Measurements from ENCODE around the gene NRG2.

Gene NRG2

DNA sequence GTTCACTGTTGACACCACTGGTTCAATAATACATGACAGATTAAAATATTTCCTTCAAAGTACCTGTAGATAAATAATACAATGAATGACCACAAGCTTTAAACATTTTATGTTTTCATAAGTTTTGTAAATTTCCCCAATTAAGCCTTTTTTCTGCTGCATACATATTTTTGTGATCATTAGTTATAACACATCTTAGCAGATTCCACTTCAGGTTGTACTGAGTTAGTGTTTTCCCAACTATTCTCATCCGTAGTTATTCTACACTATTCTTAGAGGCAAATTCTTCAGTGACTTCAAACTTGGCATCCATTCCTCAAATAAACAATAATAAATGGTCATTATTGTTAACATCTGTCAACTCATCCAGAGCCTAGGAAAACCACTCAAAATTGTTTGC is 100.9 kb downstream of the NRG2 start:
- no peak for DNase-seq (ENCODE audit: low read depth)

DNA sequence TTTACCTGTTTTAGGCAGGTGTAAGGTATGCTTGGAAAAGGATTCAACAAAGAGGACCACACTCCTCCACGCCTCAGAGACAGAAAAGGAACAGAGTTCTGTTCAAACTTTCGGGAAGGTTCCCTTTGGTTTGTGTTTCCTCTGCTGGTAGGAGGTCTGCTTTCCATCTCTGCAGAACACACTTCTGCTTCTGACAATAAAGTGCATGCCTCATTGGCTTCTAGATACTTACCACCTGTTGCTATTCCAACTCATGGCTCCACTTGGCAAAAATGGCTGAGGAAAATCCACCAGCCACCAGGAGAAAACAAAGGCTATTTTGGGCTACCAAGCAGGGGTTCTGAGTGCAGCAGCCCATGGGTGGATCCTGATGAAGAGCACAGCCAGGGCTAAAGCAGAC is 112.7 kb downstream of the NRG2 start:
- DNase-seq (ENCODE audit: low read depth), result no peak

DNA sequence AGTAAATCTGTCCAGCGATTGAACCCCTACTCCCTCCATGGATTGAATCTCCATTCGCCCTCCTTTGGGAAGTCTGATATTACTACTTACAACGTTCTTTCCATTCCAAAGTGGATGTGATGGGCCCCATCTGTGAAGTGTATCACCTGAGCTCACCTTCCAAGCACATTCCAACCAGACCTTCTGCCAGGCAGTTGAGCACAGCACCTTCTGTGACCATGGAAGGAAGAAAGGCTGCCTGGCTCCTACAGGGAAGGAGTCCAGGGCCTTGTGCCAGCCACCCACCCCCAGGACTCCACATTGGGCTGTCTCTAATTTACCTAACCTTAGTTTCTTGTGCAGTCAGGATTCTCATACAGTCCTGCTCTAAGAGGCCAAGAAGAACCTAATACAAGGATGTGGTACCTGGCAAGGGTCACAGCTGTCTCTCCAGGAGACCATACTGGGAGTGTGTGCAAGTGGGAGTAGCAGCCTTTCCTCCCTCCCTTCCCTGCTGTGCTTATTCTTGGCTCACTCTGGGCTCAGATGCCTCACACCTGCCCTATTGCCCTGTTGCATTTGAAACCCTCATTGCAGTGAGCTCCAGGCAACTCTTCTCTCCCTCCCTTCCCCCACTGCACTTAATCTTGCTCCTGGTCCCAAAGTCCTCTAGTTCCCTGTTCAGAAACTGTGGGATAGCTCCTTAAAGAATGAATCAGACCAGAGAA is 116.1 kb downstream of the NRG2 start:
- DNase-seq (ENCODE audit: low read depth), result no peak

DNA sequence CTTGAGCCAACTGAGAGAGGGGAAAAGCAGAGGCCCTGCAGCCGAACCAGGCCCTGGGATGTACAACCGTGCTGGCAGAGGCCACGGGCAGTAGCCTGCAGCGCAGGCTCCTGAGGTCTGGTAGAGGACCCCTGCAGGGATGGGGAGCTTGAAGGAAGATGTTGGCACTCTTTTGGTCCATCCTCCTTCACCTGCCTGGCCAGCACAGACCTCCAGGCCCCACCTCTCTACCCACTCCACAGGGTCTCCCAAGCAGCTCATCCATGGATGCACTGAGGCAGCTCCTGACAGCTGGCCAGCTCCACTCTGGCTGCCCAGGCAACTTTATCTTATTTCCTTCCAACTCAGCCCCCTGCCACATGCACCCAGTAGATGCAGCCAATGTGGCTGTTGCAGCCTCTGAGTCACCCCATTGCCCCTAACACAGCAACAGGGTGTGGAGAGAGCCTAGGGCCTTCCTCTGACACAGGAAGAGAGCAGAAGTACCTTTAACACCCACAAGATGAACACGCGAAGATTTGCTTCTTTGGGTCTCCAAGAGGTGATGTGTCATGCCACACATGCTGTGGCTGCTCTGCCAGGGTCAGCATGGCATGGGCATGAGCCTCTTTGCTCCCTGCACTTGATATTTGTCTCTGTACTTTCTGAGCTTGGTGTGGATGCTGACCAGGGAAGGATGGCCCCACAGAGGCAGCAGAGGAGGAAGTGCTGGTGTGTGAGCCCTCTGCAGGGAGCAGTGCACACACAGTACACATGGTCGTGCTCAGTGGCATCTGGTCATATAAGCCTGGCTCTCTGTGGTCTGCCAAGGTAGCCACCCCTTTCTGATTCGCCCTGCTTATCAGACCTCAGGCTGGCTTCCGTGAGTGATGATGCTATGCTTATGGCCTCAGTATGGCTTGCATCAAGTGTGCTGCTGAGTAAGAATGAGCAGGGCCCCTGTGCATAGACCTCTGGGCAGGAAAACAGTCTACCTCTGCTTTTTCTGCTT is 117.2 kb downstream of the NRG2 start:
- no peak for DNase-seq (ENCODE audit: low read depth)

DNA sequence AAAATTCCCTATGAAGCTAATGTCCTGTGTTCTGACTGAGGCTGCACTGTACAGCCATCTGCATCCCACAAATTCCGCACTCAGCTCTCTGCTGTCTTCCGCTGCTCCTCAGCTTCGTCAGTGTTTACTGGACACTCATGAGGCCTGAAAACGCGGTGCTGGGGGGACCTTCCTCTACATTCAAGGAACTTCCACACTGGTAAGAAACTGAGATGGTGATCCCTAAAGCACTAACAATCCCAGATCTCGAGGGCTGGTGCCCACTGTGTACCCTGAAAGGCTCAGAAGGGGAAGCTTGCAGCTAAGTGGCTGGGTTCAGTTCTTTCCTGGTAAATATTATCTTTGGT is 117.9 kb downstream of the NRG2 start:
- no peak for DNase-seq (ENCODE audit: low read depth)

DNA sequence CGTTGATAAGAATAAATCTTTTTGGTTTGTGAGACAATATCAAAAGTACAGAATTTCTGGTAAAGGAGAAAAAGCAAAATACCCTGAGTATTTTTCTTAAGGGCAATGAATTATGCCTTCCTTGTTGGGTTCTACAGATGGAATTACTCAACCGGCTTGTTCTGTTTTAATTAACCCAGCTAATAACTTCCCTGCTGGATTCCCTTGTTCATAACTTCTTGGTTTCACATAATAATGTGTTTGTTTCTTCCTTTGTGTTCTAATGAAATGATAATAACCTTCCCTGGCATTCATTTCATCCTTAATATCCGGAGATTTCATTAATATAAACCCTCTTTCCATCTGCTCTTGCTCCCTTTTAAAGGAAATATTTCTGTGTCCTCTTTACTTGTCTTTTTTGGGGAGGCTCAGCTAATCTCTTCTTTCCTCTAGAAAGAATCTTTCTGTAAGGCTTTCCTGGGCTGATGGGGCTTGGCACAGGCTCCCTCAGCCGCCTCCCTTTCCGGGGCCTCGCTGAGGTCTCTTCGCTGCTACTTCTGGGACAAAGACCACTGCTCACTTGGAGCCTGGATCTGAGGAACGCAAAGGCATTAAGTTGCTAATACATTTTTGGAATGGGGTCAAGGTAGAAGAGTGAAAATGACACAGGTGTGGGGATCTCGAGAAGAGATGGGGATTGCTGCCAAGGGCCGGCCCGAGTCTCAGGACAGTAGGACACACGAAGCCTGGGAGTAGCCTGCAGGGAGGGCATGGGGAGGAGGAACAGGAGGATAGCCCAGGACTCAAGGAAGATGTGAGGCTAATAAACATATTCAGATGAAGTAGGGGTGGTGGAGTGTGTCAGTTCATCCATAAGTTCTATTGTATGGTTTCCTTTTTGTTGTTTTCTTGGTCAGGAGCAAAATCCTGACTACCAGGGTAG is 118.5 kb downstream of the NRG2 start:
- DNase-seq (ENCODE audit: low read depth), result no peak

DNA sequence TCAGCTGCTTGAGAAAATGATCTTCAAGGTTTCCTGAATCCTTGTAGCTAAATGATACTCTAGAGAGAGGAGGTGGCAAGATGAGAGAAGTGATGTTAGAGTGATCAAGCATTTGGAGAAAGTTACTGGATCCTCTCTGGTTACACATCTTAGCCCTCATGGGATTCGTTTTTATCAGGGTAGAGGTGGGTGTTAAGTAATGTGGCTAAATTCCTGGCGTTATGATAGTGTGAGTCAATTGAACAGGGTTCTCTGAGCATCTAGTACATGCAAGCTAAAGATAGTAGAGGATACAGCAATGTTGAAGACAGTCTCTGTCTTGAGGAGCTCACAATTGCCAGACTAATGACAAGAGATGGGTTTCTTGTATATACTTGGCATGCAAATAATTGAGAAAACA is 123.8 kb downstream of the NRG2 start:
- DNase-seq (ENCODE audit: low read depth), result peak; percentile 16

DNA sequence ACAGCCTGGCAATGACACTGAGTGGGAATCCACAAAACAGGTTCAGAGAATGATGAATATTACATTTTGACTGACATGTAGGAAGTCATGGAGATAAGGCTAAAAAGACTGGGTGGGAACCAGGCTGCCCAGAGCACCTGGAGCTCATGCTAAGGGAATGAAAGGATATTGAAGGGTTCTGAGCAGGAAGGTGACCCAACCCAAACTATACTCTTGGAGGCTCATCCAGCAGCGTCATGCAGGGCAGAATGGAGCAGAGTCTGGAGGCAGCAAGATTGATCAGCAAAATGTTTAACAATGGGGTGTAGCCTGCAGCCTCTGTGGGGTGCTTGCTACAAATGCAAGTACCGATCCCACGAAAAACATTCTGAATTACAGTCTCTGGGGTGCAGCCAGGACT is 127.3 kb downstream of the NRG2 start:
- DNase-seq (ENCODE audit: low read depth), result no peak

DNA sequence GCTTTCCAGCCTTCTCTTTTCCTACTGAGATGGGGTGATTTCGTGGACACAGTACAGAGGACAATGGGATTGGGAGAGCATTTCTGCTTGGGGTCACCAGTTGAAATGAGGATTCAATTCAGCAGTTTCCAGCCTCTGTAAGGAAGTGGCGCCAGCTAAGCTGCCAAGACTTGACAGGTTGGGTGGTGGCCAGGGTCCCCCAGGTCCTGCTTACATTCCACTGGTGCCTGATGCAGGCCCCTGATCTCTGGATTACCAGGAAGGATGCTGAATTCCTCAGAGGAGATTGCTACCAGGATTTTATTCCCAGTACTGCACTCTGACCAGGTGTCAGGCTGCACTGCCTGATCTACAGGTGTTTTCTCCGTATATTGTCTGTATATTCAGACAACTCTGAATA is 127.8 kb downstream of the NRG2 start:
- no peak for DNase-seq (ENCODE audit: low read depth)

DNA sequence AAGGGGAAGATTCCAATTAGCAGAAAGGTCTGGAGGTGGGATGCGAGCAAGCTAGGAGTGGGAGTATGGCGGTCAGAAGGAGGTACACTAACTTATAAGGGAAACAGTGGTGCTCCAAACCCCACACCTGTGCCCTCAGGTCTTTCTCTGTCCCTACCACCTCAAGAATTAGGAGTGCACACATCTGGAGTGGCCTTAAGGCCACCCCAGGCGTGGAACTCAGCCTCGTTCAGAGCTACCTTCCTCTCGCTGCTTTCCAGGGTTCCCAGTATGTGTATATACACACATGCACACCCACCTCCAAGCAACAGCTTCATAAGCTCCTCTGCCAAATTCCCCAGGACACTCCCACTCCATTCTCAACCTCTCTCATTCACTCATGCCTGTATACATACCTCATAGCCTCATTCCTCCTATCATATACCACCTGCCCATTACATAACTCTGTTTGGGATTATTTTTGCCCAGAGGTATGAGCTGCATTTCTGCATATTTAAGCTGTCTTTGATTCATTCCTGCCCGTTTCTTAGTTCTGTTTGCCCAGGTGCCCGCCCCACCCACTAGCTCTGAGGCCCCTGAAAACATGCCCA is 128.8 kb downstream of the NRG2 start:
- no peak for DNase-seq (ENCODE audit: low read depth)

DNA sequence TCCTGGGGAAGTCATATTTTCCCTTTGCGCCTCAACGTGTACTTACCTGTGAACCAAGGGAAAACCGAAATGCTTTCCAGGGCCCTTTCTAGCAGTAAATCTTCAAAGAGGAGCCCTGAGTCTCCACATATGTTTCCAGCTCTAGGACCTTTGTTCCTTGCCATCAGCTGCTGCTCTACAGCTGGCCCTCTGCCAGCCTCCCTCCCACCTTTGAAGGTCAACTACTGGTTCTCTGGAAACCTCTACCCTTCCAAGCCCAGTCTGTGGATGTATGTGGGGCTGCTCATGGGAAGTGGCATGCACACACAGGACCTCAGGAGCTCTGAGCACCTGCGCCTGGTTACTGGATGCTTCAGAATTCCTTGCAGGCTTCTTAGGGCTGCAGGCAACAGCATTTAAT is 130.3 kb downstream of the NRG2 start:
- DNase-seq (ENCODE audit: low read depth), result no peak

DNA sequence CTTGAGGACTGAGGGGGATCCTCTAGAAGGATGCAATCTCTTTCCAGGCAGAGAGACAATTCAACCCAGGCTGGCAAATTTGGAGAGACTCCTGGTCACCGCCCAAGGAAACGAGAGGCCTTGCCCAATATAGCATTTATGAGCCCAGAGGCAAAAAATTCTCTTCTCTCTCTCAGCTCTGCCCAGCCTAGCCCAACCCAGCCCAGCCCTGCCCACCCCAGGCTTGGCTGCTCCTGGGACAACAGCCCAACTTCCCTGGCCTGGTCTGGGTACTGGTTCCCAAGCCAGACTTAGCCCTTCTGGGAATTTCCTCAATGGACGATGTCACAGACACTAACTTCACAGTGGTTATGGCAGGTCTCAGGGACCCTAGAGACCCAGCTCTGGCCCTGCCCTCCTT is 130.9 kb downstream of the NRG2 start:
- no peak for DNase-seq (ENCODE audit: low read depth)

DNA sequence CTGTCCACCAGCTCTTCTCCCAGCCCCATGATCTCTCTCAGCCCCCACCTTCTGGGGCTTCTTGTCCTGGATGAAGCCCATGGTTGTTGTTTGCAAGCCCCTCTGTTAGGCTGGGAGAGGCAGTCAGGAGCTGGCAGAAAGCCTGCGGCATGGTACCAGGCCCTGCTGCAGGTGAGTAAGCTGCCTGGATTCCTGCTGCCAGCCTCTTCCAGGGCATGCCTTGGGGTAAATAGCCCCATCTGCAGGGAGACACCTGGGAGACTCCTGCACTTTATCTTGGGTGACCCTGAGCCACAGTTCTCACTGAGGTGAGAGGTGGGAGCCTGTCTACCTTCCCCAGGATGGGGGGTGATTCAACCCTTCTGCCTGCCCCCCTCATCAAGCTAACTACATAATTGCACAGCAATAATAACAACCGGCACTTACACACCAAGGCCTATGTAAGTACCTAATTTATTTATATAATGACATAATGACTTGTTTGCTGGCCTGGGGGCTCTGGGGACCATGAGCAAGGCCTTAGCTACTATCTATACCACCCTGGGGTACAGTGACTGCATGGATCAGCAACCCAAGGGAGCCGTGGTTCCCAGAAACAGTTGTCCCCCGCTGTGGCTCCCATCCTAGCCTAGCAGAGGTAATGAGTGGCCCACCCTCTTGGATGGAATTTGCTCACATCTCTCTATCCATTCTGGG is 131.5 kb downstream of the NRG2 start:
- no peak for DNase-seq (ENCODE audit: low read depth)

DNA sequence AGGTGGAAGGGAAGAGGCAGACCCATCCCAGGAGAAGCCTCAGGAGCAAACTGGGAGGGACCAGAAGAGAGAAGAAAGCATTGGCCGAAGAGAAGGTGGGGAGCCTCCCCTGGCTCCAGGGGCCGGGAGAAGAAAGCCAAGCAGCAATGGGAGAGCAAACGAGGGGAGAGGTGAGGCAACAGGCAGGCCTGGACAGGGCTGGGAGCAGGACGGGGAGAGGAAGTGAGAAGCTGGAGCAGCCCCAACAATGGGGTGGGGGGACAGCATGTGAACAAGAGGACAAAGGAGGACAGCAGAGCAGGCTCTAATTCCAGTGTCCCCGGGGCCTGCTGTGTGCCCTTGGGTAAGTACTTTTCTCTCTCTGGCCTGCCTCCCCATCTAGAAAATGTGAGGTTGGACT is 132.2 kb downstream of the NRG2 start:
- DNase-seq (ENCODE audit: low read depth), result no peak

DNA sequence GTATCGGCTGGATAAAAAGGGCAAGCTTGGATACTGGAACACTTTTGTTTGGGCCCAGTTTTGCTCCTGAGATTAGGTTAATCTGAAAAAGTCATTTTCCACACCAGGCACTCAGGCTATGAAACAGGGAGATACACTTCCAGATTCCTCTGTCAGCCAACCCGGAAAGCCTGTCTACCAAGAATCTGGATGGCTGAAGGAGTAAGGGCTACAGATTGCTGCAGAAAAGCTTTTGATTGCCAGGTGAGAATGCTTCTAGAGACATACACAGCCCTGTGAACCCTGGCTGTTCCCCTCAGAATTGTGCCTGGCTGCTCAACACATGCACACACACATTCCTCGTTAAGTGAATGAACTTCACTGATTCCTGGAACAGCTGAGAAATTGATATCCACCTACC is 133.1 kb downstream of the NRG2 start:
- DNase-seq (ENCODE audit: low read depth), result no peak

DNA sequence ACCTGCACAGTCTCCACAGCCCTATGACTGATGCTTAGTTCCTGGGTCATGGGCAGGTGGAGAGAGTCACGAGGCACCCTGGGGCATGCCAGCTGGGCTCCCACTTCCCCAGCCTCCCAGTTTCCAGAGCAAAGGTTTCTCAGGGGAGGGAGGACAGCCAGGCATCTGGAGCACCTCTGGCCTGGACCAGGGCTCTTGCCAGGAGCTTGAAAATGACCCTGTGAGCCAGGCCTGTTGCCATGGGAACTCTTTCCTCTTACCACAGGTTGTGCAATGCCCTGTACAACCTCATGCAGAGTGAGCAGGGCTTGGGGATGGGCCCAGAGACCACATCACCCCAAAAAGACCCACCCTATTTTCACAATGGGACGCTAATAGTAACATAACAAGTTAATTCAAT is 134.3 kb downstream of the NRG2 start:
- DNase-seq (ENCODE audit: low read depth), result no peak

DNA sequence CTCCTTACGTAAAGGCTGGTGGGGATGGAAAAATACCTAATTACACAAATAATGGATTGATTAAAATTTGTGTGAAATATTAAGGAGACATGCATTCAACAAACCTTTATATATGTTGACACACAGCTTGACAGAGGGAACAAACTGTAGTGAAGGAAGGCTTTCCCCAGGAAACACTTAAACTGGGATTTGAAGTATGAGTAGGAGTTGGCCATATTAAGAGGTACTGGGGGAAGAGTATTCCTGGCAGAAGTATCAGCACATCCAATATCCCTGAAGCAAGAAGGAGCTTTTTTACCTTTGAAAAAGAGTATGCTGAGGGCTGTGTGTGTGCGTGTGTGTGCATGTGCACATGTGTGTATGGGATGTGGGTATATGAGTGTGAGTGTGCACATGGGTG is 136.4 kb downstream of the NRG2 start:
- DNase-seq (ENCODE audit: low read depth), result no peak

DNA sequence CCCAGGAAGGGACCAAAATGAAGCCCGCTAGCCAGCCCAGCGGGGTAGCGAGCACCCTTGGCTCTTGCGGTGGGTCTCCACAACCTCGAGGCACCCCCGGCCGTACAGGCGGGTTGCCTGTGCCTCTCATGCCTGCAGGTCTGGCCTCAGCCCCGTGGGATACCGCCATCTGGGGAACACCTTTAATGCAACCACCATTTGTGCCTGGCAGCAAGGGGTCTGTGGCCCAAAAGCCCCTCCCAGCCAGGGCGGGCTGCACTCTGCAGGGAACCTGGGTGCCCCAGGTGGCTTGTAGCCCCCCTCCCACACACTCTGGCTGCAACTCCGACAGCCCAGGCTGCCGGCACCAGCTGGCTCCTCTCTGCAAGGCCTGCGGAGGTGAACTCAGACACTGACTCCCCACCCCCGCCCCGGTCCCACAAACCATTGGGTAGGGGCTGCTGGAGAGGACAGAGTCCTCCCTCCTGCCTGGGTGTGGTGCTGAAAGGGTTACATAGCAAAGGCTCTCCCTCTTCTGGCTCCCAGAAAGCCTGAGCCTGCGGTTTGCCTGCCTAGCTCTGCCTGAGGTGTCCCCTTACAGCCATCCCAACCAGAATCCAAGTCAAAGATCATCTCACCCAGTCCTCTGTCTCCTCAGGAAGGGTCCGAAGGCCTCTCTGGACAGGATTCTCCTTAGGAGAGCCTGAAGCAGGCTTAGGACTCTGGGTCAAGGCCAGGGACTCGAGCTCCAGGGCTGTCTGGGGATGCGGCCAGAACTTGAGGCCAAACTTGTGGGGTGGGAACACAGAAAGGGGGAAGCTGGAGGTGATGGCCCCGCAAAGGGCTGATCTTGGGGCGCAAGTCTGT is 138.1 kb downstream of the NRG2 start:
- DNase-seq (ENCODE audit: low read depth), result no peak

DNA sequence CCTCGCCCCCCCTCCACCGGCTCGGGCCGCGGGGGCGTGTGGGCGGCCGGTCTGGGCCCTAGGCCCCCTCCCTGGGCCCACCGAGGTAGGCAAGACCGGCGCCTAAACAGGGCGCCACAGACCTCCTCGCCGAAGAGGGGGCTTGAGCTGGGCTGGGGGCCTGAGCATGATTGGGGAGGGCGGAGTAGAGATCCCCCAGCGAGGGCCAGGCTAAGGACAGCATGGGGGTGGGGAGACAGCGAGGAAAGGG is 138.6 kb downstream of the NRG2 start:
- no peak for DNase-seq (ENCODE audit: low read depth)

DNA sequence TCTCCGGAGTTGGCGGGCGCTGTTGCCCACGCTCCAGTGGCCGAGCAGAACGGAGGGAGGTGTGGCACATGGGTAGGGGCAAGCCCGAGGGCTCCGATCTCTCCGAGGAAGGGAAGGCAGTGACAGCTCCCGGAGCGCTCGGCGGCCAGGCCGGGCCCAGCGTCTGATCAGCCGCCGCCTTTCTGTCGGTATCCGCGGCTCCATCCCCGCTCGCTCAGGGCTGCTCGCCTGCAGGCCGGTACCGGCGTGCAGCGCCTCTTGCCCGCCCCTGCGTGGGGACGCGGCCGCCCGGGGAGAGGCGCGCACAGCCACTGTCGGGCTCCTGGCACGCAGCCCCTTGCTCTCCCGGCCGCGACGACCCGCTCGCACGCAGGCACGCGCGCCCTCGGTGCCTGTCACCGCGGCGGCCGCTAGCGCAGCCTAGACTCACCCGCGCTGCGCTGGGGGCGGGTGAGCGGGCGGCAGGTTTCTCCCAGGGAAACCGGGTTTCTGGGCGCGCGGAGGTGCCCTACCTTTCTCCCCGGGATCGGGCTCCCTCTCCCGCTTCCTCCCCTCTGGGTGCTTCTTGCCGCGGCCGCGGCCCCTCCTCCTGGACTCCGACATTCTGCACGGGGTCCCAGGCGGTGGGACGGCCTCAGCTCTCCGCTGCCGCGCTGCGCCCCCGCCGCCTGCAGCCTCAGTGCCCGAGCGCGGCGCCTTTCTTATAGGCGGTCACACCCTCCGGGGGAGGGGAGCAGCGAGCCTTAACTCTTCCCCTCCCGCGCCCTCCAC is 139.1 kb downstream of the NRG2 start:
- no peak for DNase-seq (ENCODE audit: low read depth)
